ENCODE data around the gene PAOX.

Gene PAOX

GRCh38 chr10:133342942-133343341, 36.1 kb upstream of the PAOX start:
- H3K9me3 Mint-ChIP-seq: no peaks in the 10 kb centered on the region
- H3K27ac Mint-ChIP-seq: no peak overlapping the region
- intact Hi-C loops (cut with micrococcal nuclease): no loop called here
- H3K27me3 Mint-ChIP-seq: peaks cover 51% of the 10 kb centered on the region
- no peak overlapping the region for H3K4me3 Mint-ChIP-seq
- no peaks in the 10 kb centered on the region for H3K36me3 Mint-ChIP-seq (ENCODE audit: low read depth)
- no peaks in the 10 kb centered on the region for H3K4me1 Mint-ChIP-seq (ENCODE audit: low read depth)

- no peak overlapping the region for H3K4me3 Mint-ChIP-seq
- no peaks in the 10 kb centered on the region for H3K4me1 Mint-ChIP-seq (ENCODE audit: low read depth)
- no peaks in the 10 kb centered on the region for H3K36me3 Mint-ChIP-seq (ENCODE audit: low read depth)
- H3K27me3 Mint-ChIP-seq: peaks cover 53% of the 10 kb centered on the region
- intact Hi-C loops (cut with micrococcal nuclease): no loop called here
- no peak overlapping the region for H3K27ac Mint-ChIP-seq
- H3K9me3 Mint-ChIP-seq: no peaks in the 10 kb centered on the region
Observed at GRCh38 chr10:133343558-133343957, 35.5 kb upstream of the PAOX start.

- peaks cover 4% of the 10 kb centered on the region for H3K4me1 Mint-ChIP-seq (ENCODE audit: low read depth)
- H3K27me3 Mint-ChIP-seq: peaks cover 56% of the 10 kb centered on the region
- intact Hi-C loops (cut with micrococcal nuclease): no loop called here
- no peak overlapping the region for H3K4me3 Mint-ChIP-seq
- no peaks in the 10 kb centered on the region for H3K9me3 Mint-ChIP-seq
- no peaks in the 10 kb centered on the region for H3K36me3 Mint-ChIP-seq (ENCODE audit: low read depth)
- no peak overlapping the region for H3K27ac Mint-ChIP-seq
Observed at GRCh38 chr10:133344236-133344635, 34.8 kb upstream of the PAOX start.

- Mint-ChIP-seq H3K27ac (no peak overlapping the region), H3K36me3 (ENCODE audit: low read depth) (no peaks in the 10 kb centered on the region), H3K4me1 (ENCODE audit: low read depth) (peaks cover 6% of the 10 kb centered on the region), H3K9me3 (no peaks in the 10 kb centered on the region), H3K27me3 (peaks cover 60% of the 10 kb centered on the region), H3K4me3 (no peak overlapping the region)
- intact Hi-C loops (cut with micrococcal nuclease): no loop called here
Observed at GRCh38 chr10:133346413-133346812, 32.6 kb upstream of the PAOX start.

GRCh38 chr10:133347710-133348517, 31.1 kb upstream of the PAOX start:
- Mint-ChIP-seq H3K4me3 (no peak overlapping the region), H3K9me3 (no peaks in the 10 kb centered on the region), H3K27me3 (peaks cover 54% of the 10 kb centered on the region), H3K27ac (no peak overlapping the region), H3K4me1 (ENCODE audit: low read depth) (peaks cover 6% of the 10 kb centered on the region), H3K36me3 (ENCODE audit: low read depth) (no peaks in the 10 kb centered on the region)
- intact Hi-C loops (cut with micrococcal nuclease): no loop called here

GRCh38 chr10:133349160-133349568, 29.9 kb upstream of the PAOX start:
- Mint-ChIP-seq H3K9me3 (no peaks in the 10 kb centered on the region), H3K27ac (no peak overlapping the region), H3K27me3 (peaks cover 45% of the 10 kb centered on the region), H3K4me3 (no peak overlapping the region), H3K4me1 (ENCODE audit: low read depth) (peaks cover 6% of the 10 kb centered on the region), H3K36me3 (ENCODE audit: low read depth) (peaks cover 4% of the 10 kb centered on the region)
- intact Hi-C loops (cut with micrococcal nuclease): no loop called here

GRCh38 chr10:133349577-133350011, 29.5 kb upstream of the PAOX start:
- H3K4me3 Mint-ChIP-seq: no peak overlapping the region
- H3K27ac Mint-ChIP-seq: no peak overlapping the region
- H3K4me1 Mint-ChIP-seq (ENCODE audit: low read depth): peaks cover 6% of the 10 kb centered on the region
- H3K9me3 Mint-ChIP-seq: no peaks in the 10 kb centered on the region
- intact Hi-C loops (cut with micrococcal nuclease): no loop called here
- peaks cover 41% of the 10 kb centered on the region for H3K27me3 Mint-ChIP-seq
- peaks cover 8% of the 10 kb centered on the region for H3K36me3 Mint-ChIP-seq (ENCODE audit: low read depth)

- Mint-ChIP-seq H3K4me3 (no peak overlapping the region), H3K36me3 (ENCODE audit: low read depth) (peaks cover 16% of the 10 kb centered on the region), H3K4me1 (ENCODE audit: low read depth) (peaks cover 6% of the 10 kb centered on the region), H3K27ac (no peak overlapping the region), H3K9me3 (no peaks in the 10 kb centered on the region), H3K27me3 (peaks cover 33% of the 10 kb centered on the region)
- intact Hi-C loops (cut with micrococcal nuclease): no loop called here
Observed at GRCh38 chr10:133350283-133350949, 28.6 kb upstream of the PAOX start.

GRCh38 chr10:133350950-133351329, 28.1 kb upstream of the PAOX start:
- Mint-ChIP-seq H3K36me3 (ENCODE audit: low read depth) (peaks cover 22% of the 10 kb centered on the region), H3K27ac (no peak overlapping the region), H3K4me1 (ENCODE audit: low read depth) (peaks cover 8% of the 10 kb centered on the region), H3K4me3 (no peak overlapping the region), H3K27me3 (peaks cover 29% of the 10 kb centered on the region), H3K9me3 (no peaks in the 10 kb centered on the region)
- intact Hi-C loops (cut with micrococcal nuclease): no loop called here

GRCh38 chr10:133351408-133352318, 27.4 kb upstream of the PAOX start:
- intact Hi-C loops (cut with micrococcal nuclease): no loop called here
- Mint-ChIP-seq H3K27ac (no peak overlapping the region), H3K36me3 (ENCODE audit: low read depth) (peaks cover 29% of the 10 kb centered on the region), H3K27me3 (peaks cover 23% of the 10 kb centered on the region), H3K9me3 (no peaks in the 10 kb centered on the region), H3K4me1 (ENCODE audit: low read depth) (peaks cover 12% of the 10 kb centered on the region), H3K4me3 (no peak overlapping the region)

- peaks cover 29% of the 10 kb centered on the region for H3K36me3 Mint-ChIP-seq (ENCODE audit: low read depth)
- H3K4me1 Mint-ChIP-seq (ENCODE audit: low read depth): peaks cover 12% of the 10 kb centered on the region
- intact Hi-C loops (cut with micrococcal nuclease): no loop called here
- no peak overlapping the region for H3K4me3 Mint-ChIP-seq
- no peak overlapping the region for H3K27ac Mint-ChIP-seq
- H3K9me3 Mint-ChIP-seq: no peaks in the 10 kb centered on the region
- H3K27me3 Mint-ChIP-seq: peaks cover 13% of the 10 kb centered on the region
Observed at GRCh38 chr10:133353202-133353959, 25.7 kb upstream of the PAOX start.

- H3K27me3 Mint-ChIP-seq: peaks cover 11% of the 10 kb centered on the region
- intact Hi-C loops (cut with micrococcal nuclease): no loop called here
- H3K4me1 Mint-ChIP-seq (ENCODE audit: low read depth): peaks cover 10% of the 10 kb centered on the region
- H3K27ac Mint-ChIP-seq: no peak overlapping the region
- no peaks in the 10 kb centered on the region for H3K9me3 Mint-ChIP-seq
- H3K4me3 Mint-ChIP-seq: no peak overlapping the region
- peaks cover 29% of the 10 kb centered on the region for H3K36me3 Mint-ChIP-seq (ENCODE audit: low read depth)
Observed at GRCh38 chr10:133353988-133354605, 25.0 kb upstream of the PAOX start.

GRCh38 chr10:133354672-133355240, 24.3 kb upstream of the PAOX start:
- intact Hi-C loops (cut with micrococcal nuclease): loop anchor here (5.0 kb wide), 1 partner anchor 38 kb away; the partner anchor contains the start of gene MTG1
- Mint-ChIP-seq H3K27me3 (peaks cover 6% of the 10 kb centered on the region), H3K9me3 (no peaks in the 10 kb centered on the region), H3K27ac (no peak overlapping the region), H3K36me3 (ENCODE audit: low read depth) (peaks cover 29% of the 10 kb centered on the region), H3K4me1 (ENCODE audit: low read depth) (peaks cover 6% of the 10 kb centered on the region), H3K4me3 (no peak overlapping the region)

Data from dendritic cell treated with granulocyte-macrophage colony-stimulating factor and Interleukin-4, amounts not matched to agents 40 ng/mL and 50 ng/mL, for 4 days (primary cell).